A673 (cell line): ENCODE measurements around the gene TP53. TPM values are rescaled to one million over a fixed set of nuclear protein-coding genes. Genes with fewer than 3 reads are reported as not detected.

ENCODE experiments used
- BruUV-seq: library from RNA; stranded (reverse); fragments of 400-500 nt; replicated peaks from 2 replicates; lab custom pipeline; 2021; lab: Mats Ljungman, UMichigan
- CTCF ChIA-PET: fragments of 300-600 bp; sonication (Branson Sonifier 250); formaldehyde crosslinking; loops from one replicate; lab custom pipeline; 2022; ENCODE audit warnings: antibody characterized with exemption; lab: Charles Lee
- POLR2A ChIA-PET: fragments of 300-600 bp; sonication (Branson Sonifier 250); formaldehyde crosslinking; loops from one replicate; lab custom pipeline; 2022; ENCODE audit warnings: antibody characterized with exemption; ENCODE audit not compliant: low non-redundant PET; lab: Charles Lee
- DNase-seq: peaks from one replicate; pipeline ENCODE4 v3.0.0-alpha.2; 2015; ENCODE audit warnings: low spot score
- H3K27ac ChIP-seq: fragments of 200-600 bp; sonication (generic); 2 replicates; pipeline ENCODE4 v1.5.1; 2016; ENCODE audit warnings: mixed run types, low read depth, mild to moderate bottlenecking, mixed read lengths, antibody characterized with exemption, low read length; ENCODE audit not compliant: poor library complexity, severe bottlenecking
- H3K27me3 ChIP-seq: fragments of 200-600 bp; sonication (generic); replicated peaks from 2 replicates; pipeline ENCODE4 v1.6.1; 2017; ENCODE audit warnings: mixed run types, low read depth, mild to moderate bottlenecking, mixed read lengths, antibody characterized with exemption, low read length; ENCODE audit not compliant: insufficient read depth, poor library complexity
- H3K36me3 ChIP-seq: fragments of 200-600 bp; sonication (generic); 2 replicates; pipeline ENCODE4 v1.6.1; 2016; ENCODE audit warnings: mixed run types, mild to moderate bottlenecking, mixed read lengths, antibody characterized with exemption, low read length; ENCODE audit not compliant: insufficient read depth, poor library complexity, severe bottlenecking
- H3K4me1 ChIP-seq: fragments of 200-600 bp; sonication (generic); 2 replicates; pipeline ENCODE4 v1.6.1; 2017; ENCODE audit warnings: mixed run types, mild to moderate bottlenecking, mixed read lengths, antibody characterized with exemption, low read length; ENCODE audit not compliant: insufficient read depth, poor library complexity, severe bottlenecking
- H3K4me3 ChIP-seq: fragments of 200-600 bp; sonication (generic); 2 replicates; pipeline ENCODE4 v1.5.1; 2016; ENCODE audit warnings: low read depth, mixed run types, mild to moderate bottlenecking, mixed read lengths, low read length; ENCODE audit not compliant: poor library complexity, severe bottlenecking
- H3K9me3 ChIP-seq: fragments of 200-600 bp; sonication (generic); 2 replicates; pipeline ENCODE4 v1.6.1; 2016; ENCODE audit warnings: mixed run types, low read depth, mild to moderate bottlenecking, mixed read lengths, antibody characterized with exemption, low read length; ENCODE audit not compliant: poor library complexity, severe bottlenecking
- EZH2 ChIP-seq: fragments of 200-600 bp; sonication (generic); IDR thresholded peaks from 2 replicates; pipeline ENCODE4 v1.6.1; 2017; ENCODE audit warnings: borderline replicate concordance, low read depth, mild to moderate bottlenecking, mixed read lengths, antibody characterized with exemption, low read length; ENCODE audit not compliant: poor library complexity, severe bottlenecking
- intact Hi-C: fragments of 100-400 bp; cut with micrococcal nuclease; formaldehyde crosslinking; loops from one replicate; pipeline ENCODE4 v1.10.0; 2022; ENCODE audit not compliant: unreplicated experiment
- total RNA-seq: library from RNA; stranded (reverse); gene quantifications from 2 replicates; pipeline ENCODE4 v1.2.3, GENCODE V29; 2021
- TF ChIP-seq, protein P1 (sequence below): fragments of 300-800, 200-600 bp; sonication (generic); conservative IDR thresholded peaks from 2 replicates; pipeline ENCODE4 v1.5.1; 2017; ENCODE audit warnings: low read depth, mild to moderate bottlenecking, antibody characterized with exemption, low read length, moderate library complexity, mixed read lengths

Gene TP53
- total RNA-seq, 1 experiment from 2014 or later: 34.8 TPM

DNA sequence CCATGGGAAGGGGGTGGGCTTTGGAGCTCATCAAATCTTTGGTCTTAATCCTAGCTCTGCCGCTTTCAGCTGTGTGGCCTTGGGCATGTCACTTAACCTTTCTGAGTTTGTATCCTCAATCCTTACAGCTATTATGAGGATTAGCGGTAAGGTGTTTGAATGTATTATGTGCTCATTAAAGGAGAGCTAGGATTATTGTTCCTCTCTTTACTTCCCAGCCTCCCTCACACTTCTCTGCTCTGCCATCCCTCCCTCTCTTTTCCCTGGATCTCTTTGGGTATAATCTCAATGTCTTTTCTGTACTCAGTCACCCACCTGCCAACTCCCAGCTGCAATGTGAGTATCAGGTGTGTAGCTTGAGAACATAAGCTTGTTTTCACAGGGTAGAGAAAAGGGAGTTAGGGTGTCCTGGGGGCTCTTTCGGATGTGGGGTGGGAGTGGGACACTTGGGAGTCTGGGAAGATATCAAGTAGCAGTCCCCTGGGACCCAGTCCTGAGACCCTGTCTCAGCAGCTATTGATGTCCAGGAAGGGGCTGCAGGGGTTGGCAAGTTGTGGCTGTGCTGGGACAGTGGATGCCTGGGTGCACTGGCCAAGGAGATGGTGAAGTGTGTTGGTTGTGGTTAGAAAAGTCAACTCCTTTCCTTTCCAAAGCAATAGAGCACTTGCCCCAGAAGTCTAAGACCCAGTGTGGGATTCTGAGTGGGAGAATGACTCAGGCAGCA lies 19.5 kb upstream of the TP53 start:
- ChIA-PET POLR2A (interaction anchor here (0.5 kb wide), 1 partner anchor 10 kb away, joined by 3 read pairs; no protein-coding TSS in a partner anchor), CTCF (interaction anchor here (0.6 to 1.3 kb wide), 2 partner anchors 10 to 18 kb away, joined by 3 to 4 read pairs; partner anchors contain the start of gene WRAP53)
- TF ChIP-seq, protein P1, sequence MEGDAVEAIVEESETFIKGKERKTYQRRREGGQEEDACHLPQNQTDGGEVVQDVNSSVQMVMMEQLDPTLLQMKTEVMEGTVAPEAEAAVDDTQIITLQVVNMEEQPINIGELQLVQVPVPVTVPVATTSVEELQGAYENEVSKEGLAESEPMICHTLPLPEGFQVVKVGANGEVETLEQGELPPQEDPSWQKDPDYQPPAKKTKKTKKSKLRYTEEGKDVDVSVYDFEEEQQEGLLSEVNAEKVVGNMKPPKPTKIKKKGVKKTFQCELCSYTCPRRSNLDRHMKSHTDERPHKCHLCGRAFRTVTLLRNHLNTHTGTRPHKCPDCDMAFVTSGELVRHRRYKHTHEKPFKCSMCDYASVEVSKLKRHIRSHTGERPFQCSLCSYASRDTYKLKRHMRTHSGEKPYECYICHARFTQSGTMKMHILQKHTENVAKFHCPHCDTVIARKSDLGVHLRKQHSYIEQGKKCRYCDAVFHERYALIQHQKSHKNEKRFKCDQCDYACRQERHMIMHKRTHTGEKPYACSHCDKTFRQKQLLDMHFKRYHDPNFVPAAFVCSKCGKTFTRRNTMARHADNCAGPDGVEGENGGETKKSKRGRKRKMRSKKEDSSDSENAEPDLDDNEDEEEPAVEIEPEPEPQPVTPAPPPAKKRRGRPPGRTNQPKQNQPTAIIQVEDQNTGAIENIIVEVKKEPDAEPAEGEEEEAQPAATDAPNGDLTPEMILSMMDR: no peak
- TF ChIP-seq EZH2: no peak
- no TSS peak for BruUV-seq
- H3K27ac ChIP-seq: no peak overlapping the region
- no peaks in the 10 kb centered on the region for H3K27me3 ChIP-seq
- intact Hi-C loops: no loop called here
- no peak overlapping the region for H3K4me3 ChIP-seq
- H3K4me1 ChIP-seq: peaks cover 32% of the 10 kb centered on the region
- peaks cover 3% of the 10 kb centered on the region for H3K36me3 ChIP-seq
- no peaks in the 10 kb centered on the region for H3K9me3 ChIP-seq
- no peak for DNase-seq

DNA sequence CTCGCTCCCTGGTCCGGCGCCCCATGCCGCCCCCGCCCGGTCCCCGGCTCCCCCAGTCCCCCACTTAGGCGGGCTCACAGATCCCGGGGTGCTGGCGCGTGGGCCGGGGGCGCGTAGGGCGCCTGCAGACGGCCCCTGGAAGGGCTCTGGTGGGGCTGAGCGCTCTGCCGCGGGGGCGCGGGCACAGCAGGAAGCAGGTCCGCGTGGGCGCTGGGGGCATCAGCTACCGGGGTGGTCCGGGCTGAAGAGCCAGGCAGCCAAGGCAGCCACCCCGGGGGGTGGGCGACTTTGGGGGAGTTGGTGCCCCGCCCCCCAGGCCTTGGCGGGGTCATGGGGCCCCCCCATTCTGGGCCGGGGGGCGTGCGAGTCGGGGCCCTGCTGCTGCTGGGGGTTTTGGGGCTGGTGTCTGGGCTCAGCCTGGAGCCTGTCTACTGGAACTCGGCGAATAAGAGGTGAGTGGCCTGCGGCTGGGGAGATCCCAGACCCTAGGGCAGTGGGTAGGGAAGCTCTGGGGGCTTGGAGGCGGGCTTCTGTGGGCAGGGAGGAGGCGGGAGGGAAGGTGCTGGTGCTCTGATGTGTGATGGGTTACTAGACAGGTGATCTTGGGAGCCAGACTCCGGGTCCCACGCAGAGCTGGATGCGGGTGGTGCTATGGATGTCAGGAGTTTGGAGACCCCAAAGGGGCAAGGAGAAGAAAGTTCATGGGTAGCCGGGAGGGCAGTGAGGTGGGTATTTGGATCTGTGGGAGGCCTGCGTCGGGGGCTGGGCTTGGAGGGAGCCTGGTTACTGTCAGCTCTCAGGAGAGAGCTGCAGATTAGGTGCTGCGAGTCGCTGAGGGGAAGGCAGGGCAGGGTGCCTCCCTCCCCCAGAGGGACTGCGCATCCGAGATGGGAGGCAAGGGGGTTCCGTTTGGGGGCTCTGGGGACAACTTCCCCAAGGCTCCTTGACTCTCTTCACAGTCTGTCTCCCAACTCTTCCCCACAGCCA lies 18.3 kb upstream of the TP53 start:
- Histone ChIP-seq H3K27me3 (no peaks in the 10 kb centered on the region), H3K36me3 (peaks cover 6% of the 10 kb centered on the region), H3K4me1 (peaks cover 32% of the 10 kb centered on the region), H3K9me3 (no peaks in the 10 kb centered on the region), H3K4me3 (peak overlapping the region; percentile 78), H3K27ac (peak overlapping the region; percentile 59)
- intact Hi-C loops: no loop called here
- TF ChIP-seq EZH2: no peak
- TF ChIP-seq, protein P1: no peak
- CTCF ChIA-PET: interaction anchor here (0.6 to 1.3 kb wide), 3 partner anchors 11 to 17 kb away, joined by 3 to 4 read pairs (median 4); partner anchors contain the start of gene WRAP53
- POLR2A ChIA-PET: interaction anchor here (0.7 kb wide), 1 partner anchor 19 kb away, joined by 3 read pairs; no protein-coding TSS in a partner anchor
- no TSS peak for BruUV-seq
- no peak for DNase-seq
